Measurements from ENCODE around the gene ACSS3. TPM values are rescaled to one million over a fixed set of nuclear protein-coding genes. Genes with fewer than 3 reads are reported as not detected.

ACSS3 gene
- total RNA-seq, 1 experiment from 2014 or later = 7.7 TPM

- Histone ChIP-seq H3K27ac (ENCODE audit: low read depth, low read length, poor library complexity, severe bottlenecking) (no peak overlapping the region), H3K4me3 (ENCODE audit: low read depth, low read length, poor library complexity, severe bottlenecking) (no peak overlapping the region), H3K9me3 (ENCODE audit: low read depth, low read length, poor library complexity, severe bottlenecking) (no peaks in the 10 kb centered on the region), H3K27me3 (replicated peaks; ENCODE audit: insufficient read depth, low read depth, low read length, poor library complexity) (no peaks in the 10 kb centered on the region), H3K4me1 (ENCODE audit: insufficient read depth, low read length, poor library complexity, severe bottlenecking) (peaks cover 26% of the 10 kb centered on the region), H3K36me3 (ENCODE audit: insufficient read depth, low read length, poor library complexity, severe bottlenecking) (no peaks in the 10 kb centered on the region)
- TF ChIP-seq EZH2 (IDR thresholded peaks at IDR 0.05; ENCODE audit: borderline replicate concordance, low read depth, low read length, poor library complexity, severe bottlenecking) (no peak), CTCF (conservative IDR thresholded peaks at IDR 0.05; ENCODE audit: low read depth, low read length) (no peak)
- BruUV-seq (replicated peaks) = no TSS peak
- DNase-seq (ENCODE audit: low spot score) = no peak
- POLR2A ChIA-PET (ENCODE audit: low non-redundant PET) = no interaction called here
- intact Hi-C loops (cut with micrococcal nuclease; ENCODE audit: unreplicated experiment) = no loop called here
- CTCF ChIA-PET = no interaction called here
These were observed 185.2 kb downstream of the ACSS3 start for GRCh38 chr12:81263072-81263471.

DNA sequence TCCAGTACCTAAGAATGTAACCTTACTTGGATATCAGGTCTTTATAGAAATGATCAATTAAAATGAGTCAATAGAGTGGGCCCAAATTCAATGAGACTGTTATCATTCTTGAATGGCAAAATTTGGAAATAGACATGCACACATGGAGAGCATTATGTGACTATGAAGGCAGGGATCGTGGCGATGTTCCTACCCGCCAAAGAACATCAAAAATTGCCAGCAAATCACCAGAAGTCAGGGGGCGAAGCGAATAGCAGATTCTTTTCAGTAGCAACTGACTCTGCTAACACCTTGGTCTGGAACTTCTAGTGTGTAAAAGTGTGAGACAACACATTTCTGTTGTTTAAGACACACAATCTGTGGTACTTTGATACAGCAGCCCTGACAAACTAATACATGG, 192.5 kb downstream of the ACSS3 start:
- CTCF ChIA-PET = no interaction called here
- H3K27me3 ChIP-seq (replicated peaks; ENCODE audit: insufficient read depth, low read depth, low read length, poor library complexity) = no peaks in the 10 kb centered on the region
- TF ChIP-seq EZH2 (IDR thresholded peaks at IDR 0.05; ENCODE audit: borderline replicate concordance, low read depth, low read length, poor library complexity, severe bottlenecking) (no peak), CTCF (conservative IDR thresholded peaks at IDR 0.05; ENCODE audit: low read depth, low read length) (no peak)
- no peak for DNase-seq (ENCODE audit: low spot score)
- POLR2A ChIA-PET (ENCODE audit: low non-redundant PET) = no interaction called here
- intact Hi-C loops (cut with micrococcal nuclease; ENCODE audit: unreplicated experiment) = no loop called here
- no peak overlapping the region for H3K27ac ChIP-seq (ENCODE audit: low read depth, low read length, poor library complexity, severe bottlenecking)
- no peaks in the 10 kb centered on the region for H3K9me3 ChIP-seq (ENCODE audit: low read depth, low read length, poor library complexity, severe bottlenecking)
- H3K36me3 ChIP-seq (ENCODE audit: insufficient read depth, low read length, poor library complexity, severe bottlenecking) = no peaks in the 10 kb centered on the region
- BruUV-seq (replicated peaks) = no TSS peak
- H3K4me1 ChIP-seq (ENCODE audit: insufficient read depth, low read length, poor library complexity, severe bottlenecking) = peaks cover 11% of the 10 kb centered on the region
- no peak overlapping the region for H3K4me3 ChIP-seq (ENCODE audit: low read depth, low read length, poor library complexity, severe bottlenecking)

DNA sequence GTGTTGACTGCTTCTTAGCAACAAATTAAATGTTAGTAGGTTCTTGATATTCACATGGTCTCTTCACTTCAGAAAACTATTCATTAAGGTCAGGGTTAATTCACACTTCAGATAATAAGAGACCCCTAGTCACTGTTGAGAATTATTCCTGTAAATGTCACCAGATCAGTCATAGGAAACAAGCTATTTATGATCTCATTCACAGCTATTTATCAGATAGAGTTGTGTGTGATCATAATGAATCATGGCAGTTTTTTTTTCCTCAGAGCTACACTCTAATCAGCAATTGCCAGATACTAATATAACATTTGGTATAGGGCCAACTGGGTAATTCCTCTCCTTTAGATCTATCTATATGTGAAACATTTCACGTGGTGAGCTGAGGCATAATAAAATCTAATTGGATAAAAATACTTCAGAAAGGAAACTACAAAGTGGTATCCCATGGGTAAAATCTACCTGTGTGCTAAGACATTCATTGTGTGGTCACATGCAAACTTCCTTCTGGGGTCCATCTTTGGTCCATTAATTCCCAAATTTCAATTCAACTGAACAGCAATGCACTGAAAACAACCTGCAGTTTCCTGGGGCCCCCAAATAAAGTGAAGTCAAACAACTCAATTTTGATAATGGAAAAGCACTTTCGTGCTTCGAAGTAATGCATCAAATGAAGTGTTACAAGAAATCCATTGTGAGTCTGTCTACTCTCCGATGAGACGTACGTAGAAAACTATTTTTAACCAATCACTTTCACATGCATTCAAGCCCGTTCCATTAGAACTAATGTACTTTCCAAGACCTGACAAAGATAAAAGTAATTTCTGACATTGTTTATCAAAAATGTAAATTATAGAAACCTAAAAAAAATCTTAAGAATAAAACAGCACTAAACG, 197.0 kb downstream of the ACSS3 start:
- no peak overlapping the region for H3K27ac ChIP-seq (ENCODE audit: low read depth, low read length, poor library complexity, severe bottlenecking)
- H3K27me3 ChIP-seq (replicated peaks; ENCODE audit: insufficient read depth, low read depth, low read length, poor library complexity) = no peaks in the 10 kb centered on the region
- intact Hi-C loops (cut with micrococcal nuclease; ENCODE audit: unreplicated experiment) = no loop called here
- ChIA-PET POLR2A (ENCODE audit: low non-redundant PET) (no interaction called here), CTCF (no interaction called here)
- H3K36me3 ChIP-seq (ENCODE audit: insufficient read depth, low read length, poor library complexity, severe bottlenecking) = no peaks in the 10 kb centered on the region
- no peaks in the 10 kb centered on the region for H3K9me3 ChIP-seq (ENCODE audit: low read depth, low read length, poor library complexity, severe bottlenecking)
- no peak overlapping the region for H3K4me3 ChIP-seq (ENCODE audit: low read depth, low read length, poor library complexity, severe bottlenecking)
- DNase-seq (ENCODE audit: low spot score) = peak; percentile 54
- H3K4me1 ChIP-seq (ENCODE audit: insufficient read depth, low read length, poor library complexity, severe bottlenecking) = peaks cover 15% of the 10 kb centered on the region
- TF ChIP-seq EZH2 (IDR thresholded peaks at IDR 0.05; ENCODE audit: borderline replicate concordance, low read depth, low read length, poor library complexity, severe bottlenecking) = no peak
- no peak for TF ChIP-seq CTCF (conservative IDR thresholded peaks at IDR 0.05; ENCODE audit: low read depth, low read length)
- no TSS peak for BruUV-seq (replicated peaks)

All from A673 (cell line).